Ovary (tissue), 9 donors: ENCODE results near the gene CCDC40. TPM values are rescaled to one million over a fixed set of nuclear protein-coding genes. Genes with fewer than 3 reads are reported as not detected.

ENCODE experiments used
- DNase-seq, 5 donors: peaks; one replicate each; pipeline ENCODE4 v3.0.0-alpha.2; 2019 to 2020
- H3K27ac ChIP-seq, 2 donors: fragments of 200-600 bp; one replicate each; pipeline versions ENCODE4 v1.5.1 to v1.8.0; 2019 to 2022
- H3K27me3 ChIP-seq: fragments of 200-600 bp; one replicate; pipeline ENCODE4 v1.8.0; 2022
- H3K36me3 ChIP-seq: fragments of 200-600 bp; sonication (generic); one replicate; pipeline ENCODE4 v1.5.1; 2019
- H3K4me1 ChIP-seq: one replicate; pipeline ENCODE4 v1.8.1; 2013; ENCODE audit warnings: mild to moderate bottlenecking, moderate library complexity; ENCODE audit not compliant: insufficient read depth
- H3K4me3 ChIP-seq: fragments of 200-600 bp; sonication (generic); one replicate; pipeline ENCODE4 v1.5.1; 2017
- H3K9me3 ChIP-seq, 2 donors: fragments of 200-600 bp in 1 of 2; sonication (generic) in 1 of 2; one replicate each; pipeline versions ENCODE4 v1.5.1 to v1.8.1; 2013 to 2019; ENCODE audit warnings: mild to moderate bottlenecking in 1 of 2, moderate library complexity in 1 of 2
- CTCF ChIP-seq, 3 donors: fragments of 450-650 bp in 2 of 3; fragments of 200-600 bp in 1 of 3; IDR thresholded peaks; one replicate each; pipeline versions ENCODE4 v1.5.1 to v1.8.0; 2016 to 2022; ENCODE audit warnings: antibody characterized with exemption in 3 of 3, mild to moderate bottlenecking in 1 of 3
- EP300 ChIP-seq: sonication (generic); formaldehyde crosslinking; IDR thresholded peaks from one replicate; pipeline ENCODE4 v1.6.1; 2017; ENCODE audit warnings: antibody characterized with exemption
- POLR2A ChIP-seq: fragments of 450-650 bp; IDR thresholded peaks from one replicate; pipeline ENCODE4 v1.6.1; 2017; ENCODE audit warnings: antibody characterized with exemption, mild to moderate bottlenecking, moderate library complexity
- WGBS, 3 donors: extraction: QIAGEN DNeasy Blood & Tissue Kit in 1 of 3; methylation state at CpG; one replicate each; pipeline versions ENCODE4 v1.1.5 to v1.1.7; 2013 to 2017; 5-methylcytosine and 5-hydroxymethylcytosine counted together
- intact Hi-C, 4 donors: fragments of 100-400 bp; cut with DNase I; formaldehyde crosslinking; loops; one replicate each; pipeline versions ENCODE4 v1.11.0 to v1.15.1; 2022 to 2023
- polyA plus RNA-seq, 2 donors: library from polyadenylated mRNA; stranded (reverse); fragments of 200-250 nt in 1 of 2; fragments of 350-450 nt in 1 of 2; fragmentation: Illumina TruSeq in 1 of 2; extraction: RNeasy Lipid Tissue Mini Kit (QIAGEN cat#74804) in 1 of 2; gene quantifications; one replicate each; pipeline ENCODE4 v1.2.3, GENCODE V29; 2013 to 2014
- total RNA-seq, 7 donors: library from RNA; depleted of rRNA in 2 of 7; stranded (reverse); fragments of >200 nt in 2 of 7; fragmentation: NEBNext Ultra II Directional in 3 of 7; extraction: Animal tissue kit (Norgen Biotek cat#: 25700) in 3 of 7; gene quantifications; one replicate each; pipeline versions ENCODE4 v1.1.0 to v1.2.4, GENCODE V29; 2016 to 2023
- donor health status: DM: no; HTN: no; CAD: no; lungs with moderate emphysema.
- donor health status: DM: no; HTN: no; CAD: no.
- donor health status: Bipolar disorder and iron deficiency.
- donor health status: DM: yes; HTN: yes; CAD: no.
- donor health status: DM: no; HTN: no; CAD: no.
- donor health status: DM: yes; HTN: yes; CAD: no.

The CCDC40 gene
- total and polyA plus RNA-seq, 9 donors, result 1.5 to 27.8 (median 6.0) TPM

GRCh38 chr17:80114758-80115157 lies 78.3 kb downstream of the CCDC40 start:
- no peak for DNase-seq
- Histone ChIP-seq H3K4me3 (no peak overlapping the region), H3K9me3 (no peaks in the 10 kb centered on the region), H3K36me3 (no peaks in the 10 kb centered on the region), H3K4me1 (no peaks in the 10 kb centered on the region), H3K27ac (no peak overlapping the region), H3K27me3 (no peaks in the 10 kb centered on the region)
- 83 to 94% (median 91%) methylated on average over 7 of the region's 7 CpGs for WGBS, 3 donors
- intact Hi-C loops, result no loop called here
- no peak for TF ChIP-seq CTCF (IDR thresholded peaks at IDR 0.05)
- TF ChIP-seq EP300, result no peak
- TF ChIP-seq POLR2A, result no peak

- H3K9me3 ChIP-seq, result no peaks in the 10 kb centered on the region
- H3K27me3 ChIP-seq, result no peaks in the 10 kb centered on the region
- TF ChIP-seq EP300, result no peak
- no peak for TF ChIP-seq POLR2A
- TF ChIP-seq CTCF (IDR thresholded peaks at IDR 0.05), result no peak
- no peaks in the 10 kb centered on the region for H3K4me1 ChIP-seq
- no peak overlapping the region for H3K27ac ChIP-seq
- H3K4me3 ChIP-seq, result no peak overlapping the region
- no peaks in the 10 kb centered on the region for H3K36me3 ChIP-seq
- 86 to 92% (median 90%) methylated on average over 8 of the region's 8 CpGs for WGBS, 3 donors
- intact Hi-C loops, result no loop called here
- no peak for DNase-seq
Observed at GRCh38 chr17:80115159-80115558, 78.7 kb downstream of the CCDC40 start.

- Histone ChIP-seq H3K27ac (no peak overlapping the region), H3K27me3 (no peaks in the 10 kb centered on the region), H3K4me1 (no peaks in the 10 kb centered on the region), H3K4me3 (no peak overlapping the region), H3K9me3 (no peaks in the 10 kb centered on the region), H3K36me3 (no peaks in the 10 kb centered on the region)
- TF ChIP-seq EP300 (no peak), POLR2A (no peak), CTCF (IDR thresholded peaks at IDR 0.05) (no peak)
- DNase-seq, result no peak
- WGBS, 3 donors, result 66 to 75% (median 74%) methylated on average over 16 of the region's 16 CpGs
- intact Hi-C loops, result no loop called here
Observed at GRCh38 chr17:80116276-80116920, 80.0 kb downstream of the CCDC40 start.

DNA sequence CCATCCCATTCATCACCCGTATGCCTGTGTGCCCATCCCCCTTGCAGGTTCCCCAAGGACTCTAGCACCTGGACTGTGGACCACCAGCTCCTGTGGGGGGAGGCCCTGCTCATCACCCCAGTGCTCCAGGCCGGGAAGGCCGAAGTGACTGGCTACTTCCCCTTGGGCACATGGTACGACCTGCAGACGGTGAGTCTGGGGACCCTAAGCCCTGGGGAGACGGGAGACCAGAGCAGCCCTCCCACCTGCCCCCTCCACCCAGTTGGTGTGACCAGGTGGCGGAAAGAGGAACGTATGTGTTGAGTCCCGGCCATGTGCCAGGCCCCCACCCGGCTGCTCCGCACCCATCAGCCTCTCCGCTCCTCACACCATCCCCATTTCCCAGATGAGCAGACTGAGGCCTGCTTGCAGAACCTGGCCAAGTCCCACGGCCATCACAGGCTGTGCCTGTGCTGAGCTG lies 80.5 kb downstream of the CCDC40 start:
- Histone ChIP-seq H3K9me3 (no peaks in the 10 kb centered on the region), H3K36me3 (no peaks in the 10 kb centered on the region), H3K27ac (no peak overlapping the region), H3K4me1 (no peaks in the 10 kb centered on the region), H3K4me3 (no peak overlapping the region), H3K27me3 (no peaks in the 10 kb centered on the region)
- TF ChIP-seq EP300 (no peak), POLR2A (no peak), CTCF (IDR thresholded peaks at IDR 0.05) (no peak)
- intact Hi-C loops, result no loop called here
- no peak for DNase-seq
- 87 to 93% (median 88%) methylated on average over 13 of the region's 13 CpGs for WGBS, 3 donors
